IMR-90 (cell line): Measurements from ENCODE around the gene JSRP1. TPM values are rescaled to one million over a fixed set of nuclear protein-coding genes. Genes with fewer than 3 reads are reported as not detected.

Experiments used
- ATAC-seq: fragments of 200-7000 bp; cut with Tn5 transposase; 2 replicates; pipeline ENCODE4 v1.9.1; 2020; ENCODE audit warnings: low read depth, mild to moderate bottlenecking, moderate library complexity
- BruUV-seq: library from RNA; stranded (reverse); fragments of 400-500 nt; replicated peaks from 2 replicates; lab custom pipeline; 2021; lab: Mats Ljungman, UMichigan
- CTCF ChIA-PET: fragments of 300-600 bp; formaldehyde crosslinking; extraction: SDS; loops from one replicate; lab custom pipeline; 2021; ENCODE audit warnings: antibody characterized with exemption; lab: Yijun Ruan, JAX
- POLR2A ChIA-PET: fragments of 300-600 bp; sonication (Branson Sonifier 250); formaldehyde crosslinking; loops from one replicate; lab custom pipeline; 2022; ENCODE audit warnings: antibody characterized with exemption; ENCODE audit not compliant: unreplicated experiment; lab: Charles Lee
- DNase-seq: peaks from one replicate; pipeline ENCODE4 v3.0.0; 2013
- H2AFZ ChIP-seq: replicated peaks from 2 replicates; pipeline ENCODE3; 2013; ENCODE audit warnings: low read length, mild to moderate bottlenecking; ENCODE audit not compliant: poor library complexity
- H2AK5ac ChIP-seq: 2 replicates; pipeline ENCODE4 v1.6.1; 2013; ENCODE audit warnings: low read depth, low read length, inconsistent platforms
- H2AK9ac ChIP-seq: replicated peaks from 2 replicates; pipeline ENCODE3; 2013; ENCODE audit warnings: mild to moderate bottlenecking, low read depth, low read length, moderate library complexity; ENCODE audit not compliant: poor library complexity
- H2BK120ac ChIP-seq: 2 replicates; pipeline ENCODE4 v1.6.1; 2013; ENCODE audit warnings: low read depth, low read length, inconsistent platforms
- H2BK15ac ChIP-seq: 3 replicates; pipeline ENCODE4 v1.6.1; 2013; ENCODE audit warnings: low read depth, low read length, inconsistent platforms
- H2BK20ac ChIP-seq: 2 replicates; pipeline ENCODE4 v1.6.1; 2013; ENCODE audit warnings: low read depth, mild to moderate bottlenecking, inconsistent platforms, low read length, moderate library complexity
- H2BK5ac ChIP-seq: 2 replicates; pipeline ENCODE4 v1.6.1; 2013; ENCODE audit warnings: mild to moderate bottlenecking, low read depth, low read length, inconsistent platforms; ENCODE audit not compliant: poor library complexity, severe bottlenecking
- H3K14ac ChIP-seq: replicated peaks from 2 replicates; pipeline ENCODE4 v1.6.1; 2013; ENCODE audit warnings: low read depth, low read length, inconsistent platforms
- H3K18ac ChIP-seq: 2 replicates; pipeline ENCODE4 v1.6.1; 2013; ENCODE audit warnings: low read depth, low read length, control low read depth
- H3K23ac ChIP-seq: 2 replicates; pipeline ENCODE4 v1.6.1; 2013; ENCODE audit warnings: low read depth, low read length, inconsistent platforms
- H3K27ac ChIP-seq: 2 replicates; pipeline ENCODE4 v1.5.1; 2013; ENCODE audit warnings: mild to moderate bottlenecking, control low read depth, low read length; ENCODE audit not compliant: insufficient read depth
- H3K27me3 ChIP-seq: 2 replicates; pipeline ENCODE4 v1.6.1; 2013; ENCODE audit warnings: low read length; ENCODE audit not compliant: control insufficient read depth, insufficient read depth
- H3K36me3 ChIP-seq: 2 replicates; pipeline ENCODE4 v1.6.1; 2013; ENCODE audit warnings: low read length, mixed read lengths; ENCODE audit not compliant: control insufficient read depth, insufficient read depth
- H3K4ac ChIP-seq: 2 replicates; pipeline ENCODE4 v1.6.1; 2013; ENCODE audit warnings: low read depth, low read length, inconsistent platforms
- H3K4me1 ChIP-seq: 2 replicates; pipeline ENCODE4 v1.6.1; 2013; ENCODE audit warnings: low read length, mixed read lengths; ENCODE audit not compliant: control insufficient read depth, insufficient read depth
- H3K4me2 ChIP-seq: 2 replicates; pipeline ENCODE4 v1.6.1; 2013; ENCODE audit warnings: low read depth, mild to moderate bottlenecking, control low read depth, low read length, moderate library complexity
- H3K4me3 ChIP-seq: 2 replicates; pipeline ENCODE4 v1.5.1; 2013; ENCODE audit warnings: low read depth, mild to moderate bottlenecking, control low read depth, low read length, moderate library complexity; ENCODE audit not compliant: insufficient read depth
- H3K56ac ChIP-seq: 2 replicates; pipeline ENCODE4 v1.6.1; 2013; ENCODE audit warnings: low read length, inconsistent platforms; ENCODE audit not compliant: insufficient read depth; ENCODE audit errors: extremely low read depth
- H3K79me1 ChIP-seq, 2 experiments: 2 replicates each; pipeline ENCODE4 v1.6.1; 2013; ENCODE audit warnings: low read length in 2 of 2, inconsistent platforms in 1 of 2, low read depth in 1 of 2
- H3K9ac ChIP-seq: 2 replicates; pipeline ENCODE4 v1.6.1; 2013; ENCODE audit warnings: low read depth, low read length, control low read depth
- H3K9me1 ChIP-seq: 2 replicates; pipeline ENCODE4 v1.6.1; 2013; ENCODE audit warnings: low read length, inconsistent platforms; ENCODE audit not compliant: insufficient read depth
- H3K9me3 ChIP-seq: 2 replicates; pipeline ENCODE4 v1.6.1; 2013; ENCODE audit warnings: low read length; ENCODE audit not compliant: control insufficient read depth, insufficient read depth
- H4K20me1 ChIP-seq: 2 replicates; pipeline ENCODE4 v1.6.1; 2013; ENCODE audit warnings: low read length, inconsistent platforms; ENCODE audit not compliant: insufficient read depth
- H4K5ac ChIP-seq: 2 replicates; pipeline ENCODE4 v1.6.1; 2013; ENCODE audit warnings: mild to moderate bottlenecking, low read depth, low read length, control low read depth
- H4K8ac ChIP-seq, 2 experiments: 2 replicates each; pipeline ENCODE4 v1.6.1; 2013; ENCODE audit warnings: low read depth in 2 of 2, low read length in 2 of 2, control low read depth in 1 of 2, inconsistent platforms in 1 of 2
- H4K91ac ChIP-seq: 2 replicates; pipeline ENCODE4 v1.6.1; 2013; ENCODE audit warnings: low read depth, low read length, inconsistent platforms; ENCODE audit not compliant: insufficient read depth
- BHLHE40 ChIP-seq: fragments of 150-350 bp; IDR thresholded peaks from 2 replicates; pipeline ENCODE4 v1.6.1; 2016; ENCODE audit warnings: mild to moderate bottlenecking, low read depth, low read length
- CHD1 ChIP-seq: IDR thresholded peaks from 2 replicates; pipeline ENCODE4 v1.6.1; 2012; ENCODE audit warnings: low read depth, low read length, improper control_type of control experiment
- ELK1 ChIP-seq: fragments of 150-350 bp; IDR thresholded peaks from 2 replicates; pipeline ENCODE4 v1.6.1; 2016; ENCODE audit warnings: low read depth, mild to moderate bottlenecking, low read length, moderate library complexity, borderline replicate concordance
- RCOR1 ChIP-seq: IDR thresholded peaks from 2 replicates; pipeline ENCODE4 v1.6.1; 2012; ENCODE audit warnings: mild to moderate bottlenecking, low read length, improper control_type of control experiment; ENCODE audit not compliant: insufficient replicate concordance
- RFX5 ChIP-seq: IDR thresholded peaks from 2 replicates; pipeline ENCODE4 v1.8.0; 2012; ENCODE audit warnings: low read depth, mild to moderate bottlenecking, low read length, moderate library complexity
- WGBS, 2 experiments: methylation state at CpG; one replicate each; pipeline versions ENCODE4 v1.1.5 to v1.1.7; 2013; ENCODE audit warnings: missing lambda C conversion rate in 2 of 2; ENCODE audit not compliant: insufficient read length in 1 of 2; ENCODE audit errors: extremely low coverage in 2 of 2; 5-methylcytosine and 5-hydroxymethylcytosine counted together
- dilution Hi-C: fragments of 300-500 bp; cut with HindIII; formaldehyde crosslinking; loops from one replicate; pipeline ENCODE4 v1.14.3; 2018; ENCODE audit warnings: low sequenced_read_pairs; ENCODE audit not compliant: unreplicated experiment
- in situ Hi-C: fragments of 300-500 bp; cut with MboI; formaldehyde crosslinking; loops from 3 replicates; pipeline ENCODE4 v1.14.3; 2019; ENCODE audit warnings: low sequenced_read_pairs, inconsistent platforms, mixed read lengths
- intact Hi-C: fragments of 100-400 bp; cut with micrococcal nuclease; formaldehyde crosslinking; loops from 2 replicates; pipeline ENCODE4 v1.10.0; 2022
- polyA plus RNA-seq, 3 experiments: library from polyadenylated mRNA; depleted of rRNA; stranded (reverse); fragments of >200 nt; gene quantifications; 2 replicates each; pipeline ENCODE4 v1.2.3, GENCODE V29; 2012; ENCODE audit warnings: low replicate concordance in 1 of 3
- total RNA-seq: library from RNA; depleted of rRNA; stranded (reverse); fragments of >200 nt; gene quantifications from 2 replicates; pipeline ENCODE4 v1.2.3, GENCODE V29; 2012
- TF ChIP-seq, protein P1 (sequence below): fragments of 150-350 bp; IDR thresholded peaks from 2 replicates; pipeline ENCODE4 v1.6.1; 2017; ENCODE audit warnings: mild to moderate bottlenecking, antibody characterized with exemption, low read length, low read depth

JSRP1 gene
- total and polyA plus RNA-seq, 2 of the 4 experiments (the other 2 are of a cell fraction) = not detected

DNA sequence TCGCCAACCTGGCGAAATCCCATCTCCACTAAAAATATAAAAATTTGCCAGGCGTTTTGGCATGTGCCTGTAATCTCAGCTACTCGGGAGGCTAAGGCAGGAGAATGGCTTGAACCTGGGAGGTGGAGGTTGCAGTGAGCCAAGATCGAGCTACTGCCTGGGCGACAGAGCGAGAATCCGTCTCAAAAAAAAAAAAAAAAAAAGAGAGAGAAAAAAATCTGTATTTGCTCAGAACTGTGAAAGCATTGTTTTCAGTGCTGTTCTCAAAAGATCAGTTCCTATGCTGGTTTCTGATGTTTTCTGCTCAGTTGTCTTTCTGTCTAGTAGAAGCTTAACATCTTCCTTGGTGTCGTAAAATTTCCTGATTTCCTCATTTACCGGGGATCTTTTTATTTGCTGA, 17.0 kb downstream of the JSRP1 start:
- dilution Hi-C loops = no loop called here
- Histone ChIP-seq H3K36me3 (peaks cover 18% of the 10 kb centered on the region), H3K4me1 (peaks cover 22% of the 10 kb centered on the region), H3K56ac (peak overlapping the region; percentile 42), H3K9ac (peak overlapping the region; percentile 54; the same call in 1 of the 2 replicates), H4K20me1 (peaks cover 66% of the 10 kb centered on the region), H2BK120ac (no peak overlapping the region), H4K91ac (no peak overlapping the region), H4K8ac (peak overlapping the region in 1 of 2 experiments; percentile 31; a peak in 1 of 4 replicates), H3K27me3 (no peaks in the 10 kb centered on the region), H2AFZ (no peak overlapping the region), H3K18ac (no peak overlapping the region), H3K4ac (peak overlapping the region; percentile 56; the same call in 1 of the 2 replicates), H3K79me1 (peaks cover 4 to 64% of the 10 kb centered on the region in 2 experiments; a peak in 2 of 4 replicates), H2AK9ac (no peak overlapping the region), H3K27ac (peak overlapping the region; percentile 16; the same call in 1 of the 2 replicates), H2BK5ac (peak overlapping the region; percentile 11), H3K9me3 (no peaks in the 10 kb centered on the region), H3K23ac (peak overlapping the region; percentile 81), H3K14ac (0 out of 2 replicates have a peak overlapping the region, but pooled peaks have one; percentile 21), H3K9me1 (peaks cover 13% of the 10 kb centered on the region), H4K5ac (no peak overlapping the region), H2AK5ac (no peak overlapping the region), H3K4me3 (peak overlapping the region; percentile 25; the same call in 1 of the 2 replicates), H2BK20ac (no peak overlapping the region), H2BK15ac (no peak overlapping the region), H3K4me2 (peak overlapping the region; percentile 63)
- no TSS peak for BruUV-seq
- intact Hi-C loops = loop anchor here (5.0 kb wide), 1 partner anchor 373 kb away; no protein-coding TSS in a partner anchor
- POLR2A ChIA-PET = interaction anchor here (0.7 to 1.4 kb wide), 4 partner anchors 10 to 76 kb away, joined by 4 to 22 read pairs (median 6); no protein-coding TSS in a partner anchor
- DNase-seq (no peak), ATAC-seq (no peak)
- in situ Hi-C loops = no loop called here
- TF ChIP-seq RFX5 (no peak), BHLHE40 (no peak), ELK1 (no peak), CHD1 (no peak), RCOR1 (no peak)
- TF ChIP-seq, protein P1, sequence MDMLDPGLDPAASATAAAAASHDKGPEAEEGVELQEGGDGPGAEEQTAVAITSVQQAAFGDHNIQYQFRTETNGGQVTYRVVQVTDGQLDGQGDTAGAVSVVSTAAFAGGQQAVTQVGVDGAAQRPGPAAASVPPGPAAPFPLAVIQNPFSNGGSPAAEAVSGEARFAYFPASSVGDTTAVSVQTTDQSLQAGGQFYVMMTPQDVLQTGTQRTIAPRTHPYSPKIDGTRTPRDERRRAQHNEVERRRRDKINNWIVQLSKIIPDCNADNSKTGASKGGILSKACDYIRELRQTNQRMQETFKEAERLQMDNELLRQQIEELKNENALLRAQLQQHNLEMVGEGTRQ = no peak
- CTCF ChIA-PET = interaction anchor here (0.6 to 1.0 kb wide), 4 partner anchors 81 to 372 kb away, joined by 3 to 5 read pairs (median 4); partner anchors contain the start of gene AP3D1
- WGBS, 2 experiments = 60% methylated on average over 2 of the region's 10 CpGs; no CpG with 5 or more reads in 1 of the 2 experiments
